Right ventricle myocardium inferior (tissue), 1 donor: ENCODE data around the gene CCDC34. TPM values are rescaled to one million over a fixed set of nuclear protein-coding genes. Genes with fewer than 3 reads are reported as not detected.

ENCODE experiments used
- ATAC-seq: fragments of 200-7000 bp; cut with Tn5 transposase; one replicate; pipeline ENCODE4 v1.9.1; 2020; ENCODE audit warnings: mild to moderate bottlenecking, moderate library complexity
- DNase-seq: peaks from one replicate; pipeline ENCODE4 v3.0.0; 2021; ENCODE audit errors: missing footprints
- intact Hi-C: fragments of 100-400 bp; cut with DNase I; formaldehyde crosslinking; loops from one replicate; pipeline ENCODE4 v1.11.0; 2022
- total RNA-seq: library from RNA; stranded (reverse); fragmentation: NEBNext Ultra II Directional; extraction: Animal tissue kit (Norgen Biotek cat#: 25700); gene quantifications from one replicate; pipeline ENCODE4 v1.2.1, GENCODE V29; 2021
- donor health status: DM: no; HTN: yes; CAD: no; lungs with severe emphysema.

CCDC34 gene
- total RNA-seq, 1 donor from 2014 or later, result 3.8 TPM

DNA sequence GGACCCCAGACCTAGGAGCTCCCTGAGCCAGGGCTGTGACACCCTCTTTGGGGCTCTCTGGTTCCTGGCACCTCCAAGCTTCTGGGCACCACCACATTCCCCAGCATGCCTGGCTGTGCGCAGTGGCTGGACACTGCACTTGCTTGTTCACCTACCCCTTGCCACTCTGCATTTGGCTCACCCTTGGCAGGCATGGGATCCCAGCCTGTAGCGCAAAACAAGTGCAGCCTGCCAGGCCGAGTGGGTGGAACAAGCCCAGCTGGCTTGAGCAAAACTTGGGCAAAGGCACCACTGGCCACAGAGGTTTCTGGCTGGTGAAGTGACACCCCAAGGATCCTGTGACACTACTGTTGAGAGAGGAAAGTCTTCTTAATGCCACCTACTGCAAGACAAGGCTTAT, 57.3 kb downstream of the CCDC34 start:
- ATAC-seq (no peak), DNase-seq (no peak)
- intact Hi-C loops, result no loop called here

DNA sequence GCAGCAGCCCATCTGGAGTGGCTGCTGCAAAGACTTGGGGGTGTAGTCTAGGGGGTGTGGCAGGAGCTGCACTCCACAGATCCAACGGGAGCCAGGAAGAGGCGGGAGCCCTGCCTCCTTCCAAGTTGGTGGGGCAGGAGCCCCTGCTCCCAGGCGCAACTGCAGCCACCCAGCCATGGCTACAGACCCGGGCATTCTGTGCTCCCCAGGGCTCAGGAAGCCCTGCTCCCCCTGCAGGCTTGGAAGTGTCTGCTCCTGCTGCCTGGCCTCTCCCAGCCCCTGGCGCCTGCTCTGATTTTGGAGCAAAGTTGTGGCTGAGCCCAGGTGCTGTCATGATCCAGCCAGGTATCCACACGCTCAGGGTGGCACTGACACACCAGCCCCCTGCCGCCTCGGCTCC, 58.5 kb downstream of the CCDC34 start:
- ATAC-seq (no peak), DNase-seq (no peak)
- intact Hi-C loops, result no loop called here

DNA sequence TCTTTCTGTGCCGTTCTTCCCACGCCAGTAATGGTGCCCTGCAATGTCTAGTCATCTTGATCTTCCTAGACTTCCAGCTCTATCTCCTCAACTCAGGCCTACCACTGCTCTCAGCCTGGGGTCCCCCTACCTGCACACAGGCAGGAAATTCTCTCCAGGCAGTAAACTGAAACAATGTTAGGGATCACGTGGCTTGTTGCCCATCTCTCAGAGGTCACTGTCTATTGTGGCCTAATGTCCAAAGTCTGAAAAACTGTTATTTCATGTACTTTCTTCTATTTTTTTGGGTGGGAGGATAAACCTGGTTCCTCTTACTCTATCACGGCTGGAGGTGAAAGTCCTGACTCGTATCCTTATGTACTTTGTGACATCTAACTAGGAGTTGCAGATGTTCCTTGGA, 59.1 kb downstream of the CCDC34 start:
- ATAC-seq, result no peak
- intact Hi-C loops, result no loop called here
- no peak for DNase-seq

DNA sequence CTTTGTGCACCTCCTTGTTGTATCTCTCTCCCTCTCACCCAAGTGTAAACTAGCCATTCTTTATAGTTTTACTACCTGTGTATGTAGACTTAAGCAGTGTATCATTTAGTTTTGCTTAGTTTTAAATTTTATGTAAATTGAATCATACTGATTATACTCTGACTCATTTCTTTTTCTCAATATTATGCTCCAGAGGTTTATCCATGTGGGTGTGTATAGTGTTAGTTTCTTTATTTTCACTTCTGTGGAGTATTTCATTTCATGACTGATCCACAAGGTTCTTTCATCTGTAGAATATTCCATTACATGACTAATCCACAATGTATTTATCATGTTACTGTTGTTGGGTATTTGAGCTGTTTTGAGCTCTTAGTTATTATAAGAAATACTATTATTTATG, 62.0 kb downstream of the CCDC34 start:
- no peak for DNase-seq
- no peak for ATAC-seq
- intact Hi-C loops, result no loop called here

DNA sequence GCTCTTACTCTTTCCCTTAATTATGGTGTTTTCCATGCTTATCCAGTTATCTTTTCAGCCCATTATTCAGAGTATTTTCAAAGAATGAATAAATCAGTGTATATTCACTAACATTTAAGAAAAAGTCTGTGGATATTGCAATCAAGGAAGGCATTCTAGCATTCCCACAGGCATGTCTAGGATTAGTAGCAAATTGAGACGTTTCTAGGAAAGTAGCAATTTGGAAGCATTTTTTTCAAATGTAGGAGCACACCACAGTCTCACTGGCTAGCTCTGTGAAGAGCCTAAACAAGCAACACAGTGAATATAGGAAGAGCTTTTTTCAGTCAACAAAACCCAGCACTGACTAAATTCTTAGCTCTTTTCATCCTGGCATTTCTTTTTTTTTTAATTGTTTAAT, 65.4 kb downstream of the CCDC34 start:
- intact Hi-C loops, result loop anchor here (2.0 kb wide), 1 partner anchor 113 kb away; no protein-coding TSS in a partner anchor

DNA sequence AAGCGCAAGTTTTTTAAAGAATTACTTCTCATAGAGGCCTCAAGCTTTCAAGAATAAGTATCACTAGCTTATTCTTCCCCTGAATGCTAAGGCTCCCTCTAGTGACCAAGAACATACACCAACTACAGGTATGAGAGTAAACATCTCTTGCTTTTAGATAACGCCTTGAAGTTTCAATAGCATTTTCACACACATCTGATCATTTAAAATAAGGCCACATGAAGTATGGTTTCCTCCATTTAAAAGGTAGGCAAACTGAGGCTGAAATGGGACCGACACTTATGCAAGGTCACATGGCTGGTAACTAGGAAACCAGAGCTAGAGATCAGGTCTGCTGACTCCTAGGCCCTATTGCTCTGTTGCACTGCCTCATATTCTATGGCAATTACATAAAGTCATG, 66.5 kb downstream of the CCDC34 start:
- intact Hi-C loops, result loop anchor here (2.0 kb wide), 1 partner anchor 112 kb away; no protein-coding TSS in a partner anchor
- DNase-seq (no peak), ATAC-seq (peak; percentile 77)

More for the DNA sequence above, 65.4 kb downstream of the CCDC34 start:
- DNase-seq (no peak), ATAC-seq (no peak)

DNA sequence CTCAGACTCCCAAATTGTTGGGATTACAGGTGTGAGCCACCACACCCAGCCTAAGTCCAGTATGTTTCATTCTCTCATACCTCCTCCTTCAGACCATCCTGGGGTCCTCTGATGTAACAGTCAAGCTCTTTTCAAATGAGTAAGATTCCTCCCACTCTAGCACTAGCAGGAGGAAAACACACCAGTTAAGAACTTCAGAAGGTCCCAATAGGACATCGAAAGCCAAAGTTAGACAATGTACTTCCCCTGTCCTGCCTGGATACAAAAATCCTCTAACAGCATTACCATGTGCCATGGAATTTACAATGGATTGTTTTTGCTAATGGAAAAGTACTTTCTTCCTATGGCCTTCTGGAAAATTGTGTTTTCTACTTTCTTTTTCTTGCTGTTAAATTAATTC, 67.1 kb downstream of the CCDC34 start:
- no peak for DNase-seq
- intact Hi-C loops, result loop anchor here (2.0 kb wide), 1 partner anchor 111 kb away; no protein-coding TSS in a partner anchor
- ATAC-seq, result peak; percentile 37

DNA sequence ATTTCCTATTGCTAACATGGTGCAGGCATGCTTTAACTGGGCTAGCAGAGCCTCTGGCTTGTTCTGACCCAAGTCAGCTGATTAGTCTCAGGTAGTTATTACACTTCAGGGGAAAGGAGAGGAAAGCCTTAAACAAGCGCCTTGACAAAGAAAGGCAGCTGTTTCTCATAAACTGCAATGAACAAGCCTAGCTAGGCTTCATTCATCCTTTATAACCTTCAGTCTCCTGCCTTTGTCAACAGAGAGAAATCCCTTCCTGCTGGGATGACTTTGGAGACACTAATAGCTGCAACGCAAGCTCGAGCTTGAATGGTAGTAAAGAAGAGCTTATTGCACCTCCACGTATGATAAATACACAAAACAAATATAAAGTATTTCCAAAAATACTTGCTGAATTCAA, 68.4 kb downstream of the CCDC34 start:
- intact Hi-C loops, result loop anchor here (5.0 kb wide), 1 partner anchor 193 kb away; no protein-coding TSS in a partner anchor
- DNase-seq (no peak), ATAC-seq (no peak)

DNA sequence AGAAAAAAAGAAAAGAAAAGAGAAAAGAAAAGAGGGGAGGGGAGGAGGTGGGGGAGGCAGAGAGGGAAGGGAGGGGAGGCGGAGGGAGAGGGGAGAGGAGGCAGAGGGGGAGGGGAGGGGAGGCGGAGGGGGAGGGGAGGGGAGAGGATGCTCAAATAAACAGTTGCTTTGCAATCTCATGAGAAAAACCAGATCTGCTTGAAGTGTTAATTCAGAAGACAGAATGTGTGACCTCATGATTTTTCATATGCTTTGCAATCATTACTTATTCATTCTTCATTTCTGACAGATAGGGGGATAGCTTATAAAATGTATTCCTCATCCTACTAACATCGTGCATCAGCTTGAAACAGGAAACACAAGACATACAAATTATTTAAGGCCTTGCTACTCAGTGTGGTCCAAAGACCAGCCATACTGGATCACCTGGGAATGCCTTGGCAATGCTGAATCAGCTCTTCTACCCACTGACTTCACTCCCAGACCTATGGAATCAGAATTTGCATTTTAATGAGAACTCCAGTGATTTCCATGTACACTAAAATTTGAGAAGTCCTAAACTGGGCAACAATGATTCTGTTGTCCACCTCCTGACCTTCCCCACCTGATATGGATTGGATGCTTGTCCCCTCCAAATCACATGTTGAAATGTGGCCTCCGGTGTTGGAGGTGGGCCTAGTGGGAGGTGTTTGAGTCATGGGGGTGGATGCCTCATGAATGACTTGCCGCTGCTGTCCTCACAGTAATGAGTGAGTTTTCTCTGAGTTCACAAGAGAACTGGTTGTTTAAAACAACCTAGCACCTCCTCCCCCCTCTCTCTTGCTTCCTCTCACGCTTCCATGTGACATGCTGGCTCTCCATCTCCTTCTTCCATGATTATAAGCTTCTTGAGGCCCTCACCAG, 69.2 kb downstream of the CCDC34 start:
- ATAC-seq (no peak), DNase-seq (no peak)
- intact Hi-C loops, result loop anchor here (5.0 kb wide), 1 partner anchor 194 kb away; no protein-coding TSS in a partner anchor

DNA sequence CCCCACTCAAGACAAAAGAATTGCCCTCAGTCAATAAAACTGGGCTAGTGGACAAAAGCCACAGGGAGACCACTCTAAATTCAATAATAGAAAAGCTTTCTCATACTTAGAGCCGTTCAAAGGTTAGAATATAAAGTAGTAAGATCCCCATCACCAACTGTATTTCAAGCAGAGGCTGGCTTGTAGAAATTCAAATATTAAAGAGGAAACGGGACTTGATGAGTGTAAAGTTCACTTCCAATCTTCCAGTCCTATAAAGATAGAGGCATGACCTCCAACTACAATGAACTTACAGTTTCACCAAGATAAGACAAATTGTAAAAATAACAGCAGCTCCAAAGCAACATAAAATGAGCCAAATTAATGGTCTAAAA, 70.4 kb downstream of the CCDC34 start:
- DNase-seq, result no peak
- intact Hi-C loops, result loop anchor here (5.0 kb wide), 1 partner anchor 195 kb away; no protein-coding TSS in a partner anchor

DNA sequence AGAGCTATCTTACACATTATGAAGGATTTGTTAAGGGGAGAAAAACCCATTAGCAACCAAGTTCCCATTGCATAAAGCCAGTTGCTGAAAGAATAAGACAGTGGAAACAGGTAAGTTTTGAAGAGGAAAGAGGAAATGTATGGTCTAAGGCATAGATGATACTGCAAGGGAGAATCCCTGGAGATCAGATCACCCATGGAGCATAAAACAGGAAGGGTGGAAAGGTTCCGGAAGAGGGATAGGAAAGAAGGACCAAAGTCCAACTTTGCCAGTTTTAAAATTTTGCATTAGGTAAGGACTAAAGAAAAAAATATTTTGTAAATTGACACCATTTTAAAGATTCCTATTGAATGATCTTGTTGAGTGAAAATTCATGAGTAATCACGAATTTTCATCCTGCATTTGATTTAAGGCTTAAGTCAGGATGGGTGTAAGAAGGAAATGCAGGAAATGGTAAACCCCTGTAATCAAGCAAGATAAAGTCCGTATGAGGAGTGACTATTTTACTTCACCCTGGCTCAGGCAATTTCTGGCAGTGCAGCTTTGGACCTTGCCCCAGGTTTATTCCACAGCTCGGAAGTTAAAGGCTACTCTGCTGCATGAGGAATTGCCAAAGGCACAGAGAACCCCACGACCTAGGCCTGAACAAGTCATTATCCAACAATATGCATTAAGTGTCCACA, 70.9 kb downstream of the CCDC34 start:
- intact Hi-C loops, result loop anchor here (5.0 kb wide), 1 partner anchor 195 kb away; no protein-coding TSS in a partner anchor
- ATAC-seq (no peak), DNase-seq (no peak)

More for the DNA sequence above, 70.4 kb downstream of the CCDC34 start:
- no peak for ATAC-seq

DNA sequence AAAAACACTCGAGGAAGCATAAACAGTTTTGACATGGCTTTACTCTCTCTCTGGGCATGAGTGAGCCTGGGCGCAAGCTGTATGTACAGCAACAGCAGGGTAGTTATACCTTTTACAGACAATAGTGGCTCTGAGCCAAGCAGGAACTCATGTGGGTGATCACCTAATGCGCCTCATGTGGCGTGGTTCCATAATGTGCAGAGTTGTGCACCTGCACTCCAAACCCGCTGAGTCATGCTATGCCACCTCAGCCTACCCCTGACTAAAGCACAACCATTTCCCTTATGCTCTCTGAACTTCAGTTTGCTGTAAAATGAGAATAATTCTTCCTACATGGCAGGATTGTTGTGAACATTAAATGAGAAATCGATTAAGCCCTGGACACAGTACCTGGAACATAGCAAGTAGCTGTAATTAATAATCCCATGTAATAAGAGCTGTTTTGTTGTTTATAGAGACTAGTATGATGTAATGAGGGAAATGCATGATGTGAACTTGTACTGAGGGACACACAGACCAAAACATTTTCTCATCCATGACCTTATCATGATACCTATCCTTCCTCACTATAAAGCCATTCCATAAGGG, 71.6 kb downstream of the CCDC34 start:
- no peak for DNase-seq
- ATAC-seq, result no peak
- intact Hi-C loops, result loop anchor here (5.0 kb wide), 1 partner anchor 196 kb away; no protein-coding TSS in a partner anchor

DNA sequence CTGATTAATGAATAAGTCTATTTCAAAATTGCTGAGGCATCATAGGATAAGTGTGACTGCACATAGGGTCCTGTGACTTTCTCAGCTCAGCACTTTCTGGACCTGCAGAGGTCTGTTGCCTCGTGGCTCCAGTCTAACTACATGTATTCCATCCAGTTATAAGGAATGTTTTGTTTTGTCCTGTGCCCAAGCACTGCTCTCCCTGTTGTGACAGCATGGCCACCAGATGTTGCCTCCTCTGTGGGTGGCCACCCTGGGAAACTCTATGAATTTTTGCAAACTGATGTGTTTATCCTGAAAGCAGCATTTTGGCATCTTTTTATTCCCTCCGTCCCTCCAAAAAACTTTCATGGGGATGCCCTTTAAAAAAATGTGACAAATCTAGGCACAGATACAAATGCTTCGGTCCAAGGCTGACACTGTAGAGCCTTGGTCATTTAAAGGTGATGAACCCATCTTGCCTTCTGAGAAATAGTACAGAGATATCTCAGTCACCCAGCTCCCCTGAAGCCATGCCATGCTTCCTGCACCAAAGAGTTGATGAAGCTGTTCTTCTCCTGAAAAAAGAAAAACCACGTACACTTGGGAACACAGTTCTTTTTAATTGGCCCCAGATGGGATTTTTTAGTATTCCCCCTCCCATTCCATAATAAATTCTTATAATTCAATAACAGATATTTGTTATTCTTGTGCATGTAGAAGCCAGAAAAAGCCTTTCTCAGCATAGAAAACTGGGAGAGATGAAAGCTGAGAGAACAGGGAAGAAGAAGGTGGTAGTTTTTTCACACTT, 72.6 kb downstream of the CCDC34 start:
- no peak for ATAC-seq
- DNase-seq, result no peak
- intact Hi-C loops, result loop anchor here (5.0 kb wide), 1 partner anchor 197 kb away; no protein-coding TSS in a partner anchor

Other genes starting within 250 kb of the CCDC34 start
- gene LGR4, start 109.6 kb upstream of the CCDC34 start, total RNA-seq, result 32.7 TPM
- 17.0 TPM for gene LIN7C, start 143.6 kb upstream of the CCDC34 start, total RNA-seq